ENCODE results near the gene CCDC157.

DNA sequence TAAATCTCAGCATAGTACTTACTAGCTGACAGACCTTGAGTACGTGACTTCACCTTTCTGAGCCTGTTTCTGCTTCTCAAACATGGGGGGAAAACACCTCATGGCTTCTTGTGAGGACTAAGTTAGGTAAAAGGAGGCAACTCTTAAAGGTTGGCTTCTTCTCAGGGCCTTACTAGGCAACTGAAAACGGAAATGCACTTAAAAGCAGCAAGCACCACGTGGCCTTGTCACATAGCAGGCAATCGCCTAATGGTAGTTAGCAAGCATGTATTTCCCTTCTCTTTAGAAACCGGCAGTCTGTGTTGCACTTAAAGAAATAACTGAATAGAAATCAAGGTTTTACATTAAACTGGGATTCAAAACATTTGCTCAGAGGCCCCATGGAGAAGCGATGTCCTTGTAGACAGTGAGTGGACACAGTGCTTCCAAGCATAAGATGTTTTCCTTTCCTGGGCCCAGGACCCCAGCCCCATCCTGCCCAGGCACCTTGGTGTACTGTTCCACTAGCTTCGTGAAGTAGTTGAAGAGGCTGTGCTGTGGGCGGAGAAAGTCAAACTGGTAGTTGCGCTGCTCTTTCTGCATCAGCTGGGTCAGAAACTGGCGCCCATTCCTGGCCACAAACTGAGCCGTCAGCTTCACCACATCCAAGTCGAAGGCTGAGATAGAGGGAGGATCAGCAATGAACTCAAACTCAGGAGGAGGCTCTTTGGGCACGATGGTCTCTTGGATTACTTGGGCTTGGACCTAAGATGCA, 12.2 kb upstream of the CCDC157 start:
- TF ChIP-seq, protein P1, sequence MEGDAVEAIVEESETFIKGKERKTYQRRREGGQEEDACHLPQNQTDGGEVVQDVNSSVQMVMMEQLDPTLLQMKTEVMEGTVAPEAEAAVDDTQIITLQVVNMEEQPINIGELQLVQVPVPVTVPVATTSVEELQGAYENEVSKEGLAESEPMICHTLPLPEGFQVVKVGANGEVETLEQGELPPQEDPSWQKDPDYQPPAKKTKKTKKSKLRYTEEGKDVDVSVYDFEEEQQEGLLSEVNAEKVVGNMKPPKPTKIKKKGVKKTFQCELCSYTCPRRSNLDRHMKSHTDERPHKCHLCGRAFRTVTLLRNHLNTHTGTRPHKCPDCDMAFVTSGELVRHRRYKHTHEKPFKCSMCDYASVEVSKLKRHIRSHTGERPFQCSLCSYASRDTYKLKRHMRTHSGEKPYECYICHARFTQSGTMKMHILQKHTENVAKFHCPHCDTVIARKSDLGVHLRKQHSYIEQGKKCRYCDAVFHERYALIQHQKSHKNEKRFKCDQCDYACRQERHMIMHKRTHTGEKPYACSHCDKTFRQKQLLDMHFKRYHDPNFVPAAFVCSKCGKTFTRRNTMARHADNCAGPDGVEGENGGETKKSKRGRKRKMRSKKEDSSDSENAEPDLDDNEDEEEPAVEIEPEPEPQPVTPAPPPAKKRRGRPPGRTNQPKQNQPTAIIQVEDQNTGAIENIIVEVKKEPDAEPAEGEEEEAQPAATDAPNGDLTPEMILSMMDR (IDR thresholded peaks at IDR 0.05), result no peak
- no peak for TF ChIP-seq POLR2A (IDR thresholded peaks at IDR 0.05)
